Mucosa of stomach (tissue), 1 donor: ENCODE measurements around the gene CCDC190.

Source experiments
- H3K27me3 ChIP-seq: one replicate; pipeline ENCODE4 v1.7.0; 2013; ENCODE audit warnings: mild to moderate bottlenecking, low read length; ENCODE audit not compliant: control insufficient read depth, insufficient read depth
- H3K36me3 ChIP-seq: one replicate; pipeline ENCODE4 v1.7.0; 2013; ENCODE audit warnings: low read length; ENCODE audit not compliant: control insufficient read depth, insufficient read depth
- H3K4me1 ChIP-seq: one replicate; pipeline ENCODE4 v1.7.0; 2013; ENCODE audit warnings: mild to moderate bottlenecking, low read length; ENCODE audit not compliant: control insufficient read depth, insufficient read depth
- H3K4me3 ChIP-seq: one replicate; pipeline ENCODE4 v1.7.0; 2013; ENCODE audit warnings: low read length
- H3K9ac ChIP-seq: one replicate; pipeline ENCODE4 v1.7.0; 2013; ENCODE audit warnings: mild to moderate bottlenecking, low read length, moderate library complexity
- H3K9me3 ChIP-seq: one replicate; pipeline ENCODE4 v1.7.0; 2013; ENCODE audit warnings: mild to moderate bottlenecking, low read length, moderate library complexity; ENCODE audit not compliant: control insufficient read depth
- donor health status: Pancreatic carcinoma.

The CCDC190 gene, protein sequence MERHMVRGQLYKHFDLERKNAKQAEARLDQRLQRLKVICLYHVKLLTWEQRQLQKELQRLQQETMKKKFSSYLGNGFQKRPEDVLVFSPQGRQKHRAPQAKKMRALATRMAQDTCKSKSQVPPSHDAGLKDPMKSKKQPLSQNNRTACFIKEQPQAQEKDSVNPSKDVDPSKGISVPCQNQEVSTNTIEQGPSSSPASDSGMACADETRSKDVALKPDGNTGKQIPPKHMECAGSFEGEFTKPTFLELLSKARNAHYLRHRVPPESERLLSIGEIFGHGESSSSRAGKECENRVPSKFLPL

DNA sequence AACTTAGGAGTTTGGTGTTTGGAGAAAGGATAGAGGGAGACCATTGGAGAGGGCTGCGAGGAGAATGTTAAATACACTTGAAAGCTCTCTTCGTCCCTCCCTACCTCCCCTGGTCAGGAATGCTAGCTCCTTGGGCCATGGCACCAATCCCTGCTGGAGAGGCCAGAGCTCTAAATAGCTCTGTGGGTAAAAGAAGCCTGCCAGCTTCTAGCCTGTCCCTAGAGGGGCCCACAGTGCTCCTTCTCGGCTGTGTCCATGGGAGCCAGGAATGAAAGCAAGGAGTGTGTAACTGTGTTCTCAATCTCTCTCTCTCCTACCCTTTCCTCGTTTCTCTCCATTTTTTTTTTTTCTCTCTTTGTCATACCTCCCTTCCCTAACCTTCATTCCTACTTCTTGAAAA is at the start of gene CCDC190:
TSS of gene CCDC190 (minus strand) at position 75 of the 400 bp plus-strand sequence. CDS start 1,529 bp downstream, outside the sequence.
- H3K4me3 ChIP-seq: no peak within 1 kb of the TSS
- no peaks in the 10 kb centered on the region for H3K36me3 ChIP-seq

DNA sequence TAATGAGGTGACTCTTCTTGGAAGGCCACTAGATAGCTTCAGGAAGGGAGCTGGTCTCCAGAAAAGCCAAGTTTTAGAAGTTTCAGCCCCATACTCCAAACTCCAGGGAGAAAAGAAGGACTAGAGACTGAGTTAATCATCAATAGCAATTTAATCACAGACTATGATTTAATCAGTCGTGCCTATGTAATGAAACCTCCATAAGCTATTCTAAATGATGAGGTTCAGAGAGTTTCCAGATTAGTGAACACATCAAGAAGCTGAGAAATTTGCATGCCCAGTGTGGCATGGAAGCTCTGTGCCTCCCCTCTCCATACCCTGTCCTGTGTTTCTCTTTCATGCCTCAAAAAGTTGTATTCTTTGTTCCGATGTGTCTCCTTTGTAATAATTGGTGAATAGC is 49.2 kb upstream of the CCDC190 start:
- Histone ChIP-seq H3K4me1 (peaks cover 26% of the 10 kb centered on the region), H3K36me3 (no peaks in the 10 kb centered on the region), H3K4me3 (no peak overlapping the region), H3K9ac (no peak overlapping the region), H3K9me3 (peaks cover 3% of the 10 kb centered on the region), H3K27me3 (no peaks in the 10 kb centered on the region)

More for the DNA sequence above, at the start of gene CCDC190:
- H3K9me3 ChIP-seq: no peaks in the 10 kb centered on the region
- no peaks in the 10 kb centered on the region for H3K27me3 ChIP-seq
- H3K4me1 ChIP-seq: peaks cover 5% of the 10 kb centered on the region
- no peak within 1 kb of the TSS for H3K9ac ChIP-seq

DNA sequence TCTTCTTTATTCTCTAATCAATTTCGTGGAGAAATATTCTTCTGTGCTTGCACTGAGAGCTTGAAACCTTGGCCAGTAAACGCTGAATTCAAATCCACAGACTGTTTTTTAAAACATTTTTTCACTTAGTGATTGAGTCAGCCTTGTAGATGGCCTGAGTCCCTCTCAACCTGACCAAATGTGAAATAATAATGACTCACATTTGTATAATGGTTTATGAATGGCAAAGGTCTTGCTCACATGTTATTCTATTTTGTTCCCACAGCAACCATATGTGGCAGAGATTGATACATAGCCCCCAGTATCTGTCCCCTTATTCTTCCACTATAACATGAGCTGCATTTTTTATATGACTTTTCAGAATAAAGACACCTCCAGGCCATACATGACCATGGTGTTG is 47.8 kb upstream of the CCDC190 start:
- Histone ChIP-seq H3K9ac (no peak overlapping the region), H3K9me3 (peaks cover 3% of the 10 kb centered on the region), H3K4me1 (peaks cover 33% of the 10 kb centered on the region), H3K27me3 (no peaks in the 10 kb centered on the region), H3K4me3 (no peak overlapping the region), H3K36me3 (no peaks in the 10 kb centered on the region)

DNA sequence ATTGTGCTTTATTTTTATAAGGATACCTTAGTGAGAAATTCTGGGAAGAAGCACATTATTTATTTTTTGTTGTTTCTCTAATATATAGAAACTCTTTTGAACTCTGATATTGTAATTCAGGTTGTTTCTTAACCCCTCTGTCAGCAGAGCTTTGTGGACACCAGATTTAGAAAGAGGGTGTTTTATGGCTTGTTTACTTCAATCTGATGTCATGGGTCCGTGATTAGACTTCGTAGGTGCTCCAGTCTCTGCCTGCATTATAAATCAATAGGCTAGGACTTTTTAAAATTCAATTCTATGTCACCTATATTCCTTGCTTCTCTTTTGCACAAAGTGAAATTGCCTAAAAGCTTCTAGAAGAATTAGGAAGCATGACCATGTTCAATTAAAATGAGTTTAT is 47.3 kb upstream of the CCDC190 start:
- peaks cover 3% of the 10 kb centered on the region for H3K9me3 ChIP-seq
- no peaks in the 10 kb centered on the region for H3K36me3 ChIP-seq
- H3K4me3 ChIP-seq: no peak overlapping the region
- peaks cover 35% of the 10 kb centered on the region for H3K4me1 ChIP-seq
- no peaks in the 10 kb centered on the region for H3K27me3 ChIP-seq
- H3K9ac ChIP-seq: no peak overlapping the region

DNA sequence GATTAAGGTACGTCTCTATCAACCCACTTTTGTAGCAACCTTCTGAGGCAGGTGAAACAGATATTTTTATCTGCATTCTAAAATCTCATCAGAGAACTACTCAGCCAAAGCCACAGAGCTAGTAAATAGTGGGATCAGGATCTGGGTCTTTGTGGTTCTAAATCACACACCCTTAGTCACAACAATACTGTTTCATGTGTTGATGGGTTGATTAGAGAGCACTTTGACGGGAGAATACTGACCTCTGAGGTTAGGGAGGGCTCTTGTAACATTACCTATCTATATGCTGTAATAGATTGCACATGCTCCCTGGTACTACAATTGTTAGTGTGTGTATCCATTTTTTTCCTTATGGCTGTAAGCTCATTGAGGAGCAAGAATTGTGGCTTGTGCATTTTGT is 45.5 kb upstream of the CCDC190 start:
- H3K9me3 ChIP-seq: no peaks in the 10 kb centered on the region
- no peaks in the 10 kb centered on the region for H3K27me3 ChIP-seq
- no peak overlapping the region for H3K4me3 ChIP-seq
- H3K4me1 ChIP-seq: peaks cover 42% of the 10 kb centered on the region
- H3K9ac ChIP-seq: no peak overlapping the region
- no peaks in the 10 kb centered on the region for H3K36me3 ChIP-seq

DNA sequence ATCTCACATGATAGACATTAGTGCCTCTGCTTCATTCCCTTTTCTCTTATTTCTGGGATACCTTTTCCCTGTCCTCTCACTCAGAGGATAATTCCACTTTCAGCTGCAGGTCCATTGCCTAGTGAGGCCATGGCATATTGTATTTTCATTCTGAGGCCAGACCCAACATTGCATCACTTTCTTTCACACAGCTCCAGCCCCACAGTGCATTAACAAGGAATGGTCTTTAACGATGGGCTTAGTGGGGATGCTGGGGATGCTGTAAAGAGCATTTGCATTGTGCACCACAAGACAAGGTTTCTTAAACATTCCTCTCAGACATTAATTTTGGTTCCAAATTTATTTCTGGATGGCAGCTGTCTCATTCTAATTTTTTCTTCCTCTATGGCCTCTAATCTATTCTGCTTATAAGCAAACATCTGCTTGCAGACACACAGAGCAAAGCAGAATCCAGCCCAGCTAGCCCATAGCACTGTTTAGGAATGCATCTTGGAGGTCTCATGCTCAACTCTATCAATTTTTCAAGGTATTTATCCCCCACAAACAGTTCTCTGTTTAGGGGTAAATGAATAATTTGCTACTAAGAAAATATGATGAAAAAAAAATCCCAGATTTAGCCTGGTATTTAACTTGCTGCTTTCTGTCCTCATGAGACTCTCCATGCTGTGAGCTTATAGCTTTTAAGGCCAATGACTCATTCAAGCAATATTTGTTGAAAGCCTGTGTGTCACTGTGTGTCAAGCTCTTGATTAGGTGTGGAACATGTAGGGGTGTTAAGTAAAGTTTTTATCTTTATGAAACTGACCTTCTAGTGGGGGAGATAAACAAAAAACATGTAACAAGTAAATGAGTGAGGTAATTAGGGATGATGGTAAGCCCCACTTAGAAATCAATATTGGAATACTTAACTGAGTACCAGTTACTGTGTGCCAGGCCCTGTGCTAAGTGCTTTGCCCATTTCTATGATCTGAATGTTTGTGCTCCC is 44.5 kb upstream of the CCDC190 start:
- H3K36me3 ChIP-seq: no peaks in the 10 kb centered on the region
- no peaks in the 10 kb centered on the region for H3K9me3 ChIP-seq
- H3K4me3 ChIP-seq: no peak overlapping the region
- H3K27me3 ChIP-seq: no peaks in the 10 kb centered on the region
- no peak overlapping the region for H3K9ac ChIP-seq
- peaks cover 42% of the 10 kb centered on the region for H3K4me1 ChIP-seq

DNA sequence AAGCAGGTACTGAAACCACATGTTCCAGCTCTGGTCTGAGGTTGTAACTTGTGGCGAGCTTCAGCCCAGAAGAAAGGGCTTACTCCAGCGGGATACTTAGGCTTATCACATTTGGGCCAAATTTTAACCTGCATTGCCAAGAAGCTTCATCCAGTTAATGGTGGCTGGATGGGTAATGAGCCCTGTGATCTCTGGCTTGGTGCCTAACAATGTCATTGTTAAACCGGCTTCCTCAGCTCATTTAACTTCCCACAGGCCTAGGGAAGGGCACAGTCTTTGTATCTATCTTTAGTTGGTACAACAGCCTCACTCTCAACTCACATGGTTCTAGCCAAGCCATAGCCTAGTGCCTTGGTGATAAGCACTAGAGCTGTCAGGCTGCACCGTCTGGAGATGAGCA is 43.6 kb upstream of the CCDC190 start:
- Histone ChIP-seq H3K4me1 (peaks cover 42% of the 10 kb centered on the region), H3K9me3 (no peaks in the 10 kb centered on the region), H3K27me3 (no peaks in the 10 kb centered on the region), H3K36me3 (no peaks in the 10 kb centered on the region), H3K4me3 (no peak overlapping the region), H3K9ac (no peak overlapping the region)

DNA sequence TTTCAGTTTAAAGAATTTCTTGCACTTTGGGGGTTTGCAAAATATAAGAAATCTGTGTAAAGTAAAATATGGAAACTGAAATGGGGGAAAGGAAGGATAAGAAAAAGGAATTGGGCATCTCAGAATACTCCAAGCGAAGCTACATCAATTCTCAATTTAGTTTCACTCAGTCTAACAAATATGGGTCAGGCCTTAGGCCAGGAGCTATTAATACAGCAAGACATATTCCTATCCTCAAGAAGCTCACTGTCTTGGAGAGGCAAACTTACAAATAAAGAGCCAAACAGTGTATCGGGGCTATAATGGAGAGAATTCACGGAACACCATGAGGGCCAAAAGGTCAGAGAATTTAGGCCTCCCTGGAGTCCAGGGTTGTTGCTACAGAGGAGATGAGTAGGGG is 43.0 kb upstream of the CCDC190 start:
- no peaks in the 10 kb centered on the region for H3K9me3 ChIP-seq
- peaks cover 38% of the 10 kb centered on the region for H3K4me1 ChIP-seq
- no peak overlapping the region for H3K9ac ChIP-seq
- no peaks in the 10 kb centered on the region for H3K27me3 ChIP-seq
- H3K36me3 ChIP-seq: no peaks in the 10 kb centered on the region
- H3K4me3 ChIP-seq: no peak overlapping the region

DNA sequence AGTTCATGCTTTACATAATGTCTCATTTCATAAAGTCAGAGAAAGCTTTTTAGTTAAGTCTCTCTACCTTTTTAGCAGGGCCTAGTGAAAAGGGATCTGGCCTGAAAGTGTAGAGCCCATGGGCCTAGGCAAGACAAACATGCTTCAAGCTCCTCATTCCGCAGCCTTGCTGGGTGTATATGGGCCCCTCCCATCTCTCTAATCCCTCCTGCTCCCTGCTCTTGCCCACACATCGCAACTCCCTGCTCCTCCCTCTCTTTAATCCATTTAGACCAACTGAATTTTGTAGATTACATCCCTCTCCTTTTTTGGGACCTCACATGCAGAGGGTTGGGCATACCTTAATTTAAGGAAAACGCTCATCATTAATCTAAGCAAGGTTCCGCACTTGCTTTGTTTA is 42.3 kb upstream of the CCDC190 start:
- Histone ChIP-seq H3K9me3 (no peaks in the 10 kb centered on the region), H3K9ac (no peak overlapping the region), H3K36me3 (no peaks in the 10 kb centered on the region), H3K4me1 (peaks cover 31% of the 10 kb centered on the region), H3K4me3 (no peak overlapping the region), H3K27me3 (no peaks in the 10 kb centered on the region)

DNA sequence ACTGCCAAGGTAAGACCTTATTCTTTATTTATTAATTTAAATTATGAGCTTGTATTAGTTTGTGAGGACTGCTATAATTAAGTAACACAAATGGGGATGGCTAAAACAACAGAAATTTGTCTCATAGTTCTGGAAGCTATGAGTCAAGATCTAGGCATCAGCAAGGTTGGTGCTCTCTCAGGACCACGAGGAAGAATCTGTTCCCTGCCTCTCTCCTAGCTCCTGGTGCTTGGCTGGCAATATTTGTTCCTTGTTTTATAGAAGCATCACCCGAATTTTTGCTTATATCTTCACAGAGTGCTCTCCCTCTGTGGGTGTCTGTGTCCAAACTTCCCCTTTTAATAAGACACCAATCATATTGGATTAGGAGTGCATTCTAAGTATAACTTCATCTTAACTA is 41.4 kb upstream of the CCDC190 start:
- no peaks in the 10 kb centered on the region for H3K27me3 ChIP-seq
- H3K4me3 ChIP-seq: no peak overlapping the region
- H3K36me3 ChIP-seq: no peaks in the 10 kb centered on the region
- no peak overlapping the region for H3K9ac ChIP-seq
- peaks cover 29% of the 10 kb centered on the region for H3K4me1 ChIP-seq
- no peaks in the 10 kb centered on the region for H3K9me3 ChIP-seq

DNA sequence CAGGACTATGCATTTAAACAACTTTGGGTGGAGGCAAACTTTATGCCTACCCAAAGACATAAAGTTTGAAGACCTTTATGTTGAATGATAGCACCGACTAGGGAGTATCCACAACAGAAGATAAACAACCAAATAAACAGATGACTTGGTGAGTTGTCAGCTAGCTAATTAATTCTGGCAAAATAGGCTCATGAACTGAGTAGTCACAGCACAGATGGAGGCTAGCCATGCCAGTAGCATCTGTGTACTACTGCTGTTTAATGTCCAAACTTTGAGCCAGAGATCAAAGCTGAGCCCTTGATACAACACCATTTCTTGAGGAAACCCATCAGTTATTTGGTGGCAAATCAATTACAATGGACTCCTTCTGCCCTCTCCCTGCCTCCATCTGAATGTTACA is 40.3 kb upstream of the CCDC190 start:
- no peaks in the 10 kb centered on the region for H3K36me3 ChIP-seq
- peaks cover 24% of the 10 kb centered on the region for H3K4me1 ChIP-seq
- H3K9me3 ChIP-seq: no peaks in the 10 kb centered on the region

DNA sequence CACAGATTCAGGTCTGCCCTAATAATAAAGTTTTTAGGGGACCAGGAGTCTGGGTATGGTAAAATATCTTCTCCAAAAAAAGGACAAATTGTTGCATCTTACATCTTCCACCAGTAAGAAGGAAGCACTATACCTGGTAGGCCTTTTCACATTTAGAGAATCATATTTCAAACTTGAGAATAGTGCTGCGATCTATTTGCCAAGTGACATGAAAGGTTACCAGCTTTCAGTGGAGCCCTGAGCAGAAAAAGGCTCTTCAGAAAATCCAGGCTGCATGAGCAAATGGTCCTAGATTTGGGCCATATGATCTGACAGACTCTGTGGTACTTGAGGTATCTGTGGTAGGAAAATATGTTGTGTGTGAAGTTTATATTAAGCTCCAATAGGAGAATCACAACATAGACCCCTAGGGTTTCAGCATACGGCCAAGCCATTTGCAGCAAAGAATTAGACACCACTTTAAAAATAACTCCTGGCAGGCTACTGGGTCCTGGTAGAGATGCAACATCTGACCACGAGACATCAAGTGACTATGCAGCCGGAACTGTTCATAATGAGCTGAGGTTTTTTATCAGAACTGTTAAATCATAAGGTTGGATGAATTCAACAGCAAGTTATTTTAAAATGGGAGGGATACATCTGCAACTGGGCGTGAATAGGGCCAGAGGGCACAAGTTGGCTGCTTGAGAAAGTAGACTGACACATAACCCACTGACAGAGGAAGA is 38.6 kb upstream of the CCDC190 start:
- no peak overlapping the region for H3K9ac ChIP-seq
- H3K9me3 ChIP-seq: no peaks in the 10 kb centered on the region
- H3K36me3 ChIP-seq: no peaks in the 10 kb centered on the region
- peaks cover 11% of the 10 kb centered on the region for H3K4me1 ChIP-seq
- H3K4me3 ChIP-seq: no peak overlapping the region
- no peaks in the 10 kb centered on the region for H3K27me3 ChIP-seq

More for the DNA sequence above, 40.3 kb upstream of the CCDC190 start:
- no peak overlapping the region for H3K9ac ChIP-seq
- H3K27me3 ChIP-seq: no peaks in the 10 kb centered on the region
- H3K4me3 ChIP-seq: no peak overlapping the region
